ENCODE results near the gene MOCS2. TPM values are rescaled to one million over a fixed set of nuclear protein-coding genes. Genes with fewer than 3 reads are reported as not detected.

The MOCS2 gene
- total and polyA plus RNA-seq, 2 of the 8 experiments (the other 6 are each of a cell fraction or from before 2014, with no cell fraction given): 6.7 to 16.1 TPM

- Histone ChIP-seq H3K23ac (ENCODE audit: insufficient read length) (no peak overlapping the region), H3K4me3 (ENCODE audit: extremely low read depth in 1 of 4, insufficient read depth in 2 of 4, low read depth in 3 of 4, low read length in 4 of 4) (no peak overlapping the region), H3K9me3 (ENCODE audit: insufficient read depth in 2 of 2, low read depth in 1 of 2, low read length in 1 of 2) (no peaks in the 10 kb centered on the region), H3K27me3 (replicated peaks in 1 of 4; ENCODE audit: control insufficient read depth in 3 of 4, extremely low read depth in 1 of 4, insufficient read depth in 3 of 4, low read length in 3 of 4) (no peaks in the 10 kb centered on the region), H3K56ac (replicated peaks; ENCODE audit: insufficient read length, low read depth, low read length) (no peak overlapping the region), H2BK20ac (ENCODE audit: low read length) (no peak overlapping the region), H4K20me1 (replicated peaks in 1 of 2; ENCODE audit: control insufficient read depth in 1 of 2, insufficient read depth in 2 of 2, low read length in 2 of 2) (no peaks in the 10 kb centered on the region), H3K9ac (replicated peaks in 1 of 4; ENCODE audit: extremely low read depth in 1 of 4, low read depth in 3 of 4, low read length in 3 of 4) (no peak overlapping the region), H3K4me2 (ENCODE audit: insufficient read depth in 1 of 2, low read depth in 2 of 2, low read length in 2 of 2) (no peak overlapping the region), H2AK5ac (ENCODE audit: low read depth, low read length) (no peak overlapping the region), H3K23me2 (ENCODE audit: low read depth, low read length) (no peaks in the 10 kb centered on the region), H3K4ac (replicated peaks; ENCODE audit: insufficient read length, low read depth, low read length) (no peak overlapping the region), H4K91ac (replicated peaks; ENCODE audit: insufficient read length, low read length) (no peak overlapping the region), H2BK15ac (ENCODE audit: low read length) (no peak overlapping the region), H4K5ac (ENCODE audit: insufficient read length, low read depth, low read length) (no peak overlapping the region), H2BK5ac (ENCODE audit: low read depth, low read length) (no peak overlapping the region), H2BK120ac (replicated peaks; ENCODE audit: low read depth, low read length) (no peak overlapping the region), H3K14ac (ENCODE audit: insufficient read length) (no peak overlapping the region), H2BK12ac (ENCODE audit: low read depth, low read length) (no peak overlapping the region), H3K79me1 (ENCODE audit: low read depth, low read length) (no peaks in the 10 kb centered on the region), H4K8ac (ENCODE audit: extremely low read depth, insufficient read depth, low read length) (no peak overlapping the region), H2AFZ (ENCODE audit: low read length) (no peak overlapping the region), H3K79me2 (ENCODE audit: control insufficient read depth in 1 of 2, insufficient read depth in 2 of 2, low read length in 2 of 2) (no peaks in the 10 kb centered on the region), H3K36me3 (ENCODE audit: control insufficient read depth in 2 of 4, insufficient read depth in 4 of 4, low read length in 3 of 4) (no peaks in the 10 kb centered on the region), H3K27ac (ENCODE audit: low read depth, low read length) (no peak overlapping the region), H3K4me1 (replicated peaks in 1 of 4; ENCODE audit: control insufficient read depth in 3 of 4, insufficient read depth in 4 of 4, low read length in 3 of 4) (no peaks in the 10 kb centered on the region), H3K18ac (ENCODE audit: extremely low read depth, low read length) (no peak overlapping the region)
- no peak for TF ChIP-seq EGR1 (IDR thresholded peaks at IDR 0.05; ENCODE audit: borderline replicate concordance, low read depth, low read length)
- no peak for TF ChIP-seq SIRT6 (IDR thresholded peaks at IDR 0.05; ENCODE audit: low read length)
- TF ChIP-seq SAP30 (IDR thresholded peaks at IDR 0.05; ENCODE audit: insufficient read depth, insufficient replicate concordance, low read length): no peak
- TF ChIP-seq RNF2 (IDR thresholded peaks at IDR 0.05; ENCODE audit: borderline replicate concordance, low read depth, low read length, missing control alignments, poor library complexity, severe bottlenecking): no peak
- TF ChIP-seq RAD21 (IDR thresholded peaks at IDR 0.05 in 1 of 2, conservative IDR thresholded peaks at IDR 0.05 in 1 of 2; ENCODE audit: low read depth in 2 of 2, low read length in 2 of 2): no peak
- no peak for TF ChIP-seq PHF8 (conservative IDR thresholded peaks at IDR 0.05; ENCODE audit: low read depth, low read length)
- TF ChIP-seq SUZ12 (IDR thresholded peaks at IDR 0.05; ENCODE audit: low read length): no peak
- no peak for TF ChIP-seq BCL11A (IDR thresholded peaks at IDR 0.05; ENCODE audit: low read depth in 2 of 2, low read length in 2 of 2)
- TF ChIP-seq NRF1 (IDR thresholded peaks at IDR 0.05; ENCODE audit: low read depth, low read length): no peak
- TF ChIP-seq TCF12 (IDR thresholded peaks at IDR 0.05; ENCODE audit: low read depth, low read length): no peak
- TF ChIP-seq POLR2A (IDR thresholded peaks at IDR 0.05; ENCODE audit: control extremely low read depth in 1 of 2, low read depth in 2 of 2, low read length in 2 of 2): no peak
- no peak for FAIRE-seq
- ChIA-PET CTCF (ENCODE audit: partially characterized antibody) (no interaction called here), POLR2A (ENCODE audit: partially characterized antibody) (no interaction called here)
- DNase-seq (ENCODE audit: low read depth in 1 of 2, low spot score in 2 of 2): no peak
- WGBS, 2 experiments (ENCODE audit: extremely low coverage in 1 of 2, insufficient coverage in 1 of 2, insufficient read length in 1 of 2, insufficient replicate concordance in 2 of 2, low coverage in 1 of 2, low lambda C conversion rate in 2 of 2, missing lambda C conversion rate in 1 of 2): 93% methylated on average over 5 of the region's 5 CpGs; no CpG with 5 or more reads in 1 of the 2 experiments
These were observed 50.3 kb downstream of the MOCS2 start for GRCh38 chr5:53059281-53059680.
